ENCODE results near the gene MBIP.

- TF ChIP-seq CTCF (IDR thresholded peaks at IDR 0.05) = no peak
- no peak for TF ChIP-seq POLR2A (IDR thresholded peaks at IDR 0.05)
These were observed 16.5 kb downstream of the MBIP start for GRCh38 chr14:36303960-36304359.
